GM21515 (cell line): Measurements from ENCODE around the gene ANKRD13B.
A peak's percentile ranks its signal among the peaks of the same experiment; 100 is the strongest.

ENCODE experiments used
- ATAC-seq: cut with Tn5 transposase; IDR thresholded peaks from one replicate; pipeline ENCODE4 v1.9.1; 2021; ENCODE audit not compliant: unreplicated experiment

Gene ANKRD13B

GRCh38 chr17:29568331-29569244 is 24.3 kb upstream of the ANKRD13B start, which contains the start of gene TP53I13:
Gene TP53I13, plus strand, starts transcription at chr17:29568701. Its CDS starts 58 bp downstream, at chr17:29568759.
- peak; percentile 32 for ATAC-seq

- ATAC-seq, result no peak
Observed at GRCh38 chr17:29569245-29569950, 23.5 kb upstream of the ANKRD13B start.

- ATAC-seq, result no peak
Observed at GRCh38 chr17:29570521-29570920, 22.4 kb upstream of the ANKRD13B start.

- ATAC-seq, result no peak
Observed at GRCh38 chr17:29571486-29571882, 21.4 kb upstream of the ANKRD13B start.

- no peak for ATAC-seq
Observed at GRCh38 chr17:29571883-29572681, 20.9 kb upstream of the ANKRD13B start.

GRCh38 chr17:29572691-29573557 is 20.0 kb upstream of the ANKRD13B start:
- no peak for ATAC-seq

- no peak for ATAC-seq
Observed at GRCh38 chr17:29573558-29573869, 19.4 kb upstream of the ANKRD13B start.

GRCh38 chr17:29573871-29574731 is 18.8 kb upstream of the ANKRD13B start:
- no peak for ATAC-seq

- ATAC-seq, result no peak
Observed at GRCh38 chr17:29574732-29575510, 18.0 kb upstream of the ANKRD13B start.

GRCh38 chr17:29575511-29576213 is 17.3 kb upstream of the ANKRD13B start:
- ATAC-seq, result no peak

- no peak for ATAC-seq
Observed at GRCh38 chr17:29576214-29577000, 16.5 kb upstream of the ANKRD13B start.

- no peak for ATAC-seq
Observed at GRCh38 chr17:29577001-29577370, 15.9 kb upstream of the ANKRD13B start.

GRCh38 chr17:29577385-29578211 is 15.3 kb upstream of the ANKRD13B start:
- no peak for ATAC-seq

- ATAC-seq, result no peak
Observed at GRCh38 chr17:29578626-29579485, 14.1 kb upstream of the ANKRD13B start.
